ENCODE data around the gene PDE4A. TPM values are rescaled to one million over a fixed set of nuclear protein-coding genes. Genes with fewer than 3 reads are reported as not detected.
A peak's percentile ranks its signal among the peaks of the same experiment; 100 is the strongest.

The PDE4A gene
- total and polyA plus RNA-seq, 2 of the 13 experiments (the other 11 are each of a cell fraction or from before 2014, with no cell fraction given): 1.1 to 4.1 TPM

GRCh38 chr19:10380313-10381102 is 39.8 kb upstream of the PDE4A start, which contains the start of gene TYK2 (continued):
- no peak; the same call in 1 of the 2 replicates for TF ChIP-seq NCOR1 (IDR thresholded peaks at IDR 0.05; ENCODE audit: borderline replicate concordance, low read length)
- TF ChIP-seq ZNF446 (CRISPR knock-in tag; IDR thresholded peaks at IDR 0.05): no peak; the same call in 1 of the 2 replicates
- TF ChIP-seq ZC3H13 (CRISPR knock-in tag; IDR thresholded peaks at IDR 0.05): no peak; the same call in 1 of the 2 replicates
- TF ChIP-seq TEF (CRISPR knock-in tag; IDR thresholded peaks at IDR 0.05): no peak
- peak; percentile 48; the same call in 1 of the 2 replicates for TF ChIP-seq NR2C2 (CRISPR knock-in tag; IDR thresholded peaks at IDR 0.05; ENCODE audit: borderline replicate concordance)
- TF ChIP-seq ZZZ3 (CRISPR knock-in tag; IDR thresholded peaks at IDR 0.05; ENCODE audit: borderline replicate concordance): peak; percentile 78; the same call in 1 of the 2 replicates
- peak; percentile 73 for TF ChIP-seq MYPOP (CRISPR knock-in tag; IDR thresholded peaks at IDR 0.05)
- TF ChIP-seq ZBTB33 (CRISPR knock-in tag; IDR thresholded peaks at IDR 0.05): no peak
- TF ChIP-seq GZF1 (CRISPR knock-in tag; IDR thresholded peaks at IDR 0.05): no peak
- TF ChIP-seq PHF5A (CRISPR knock-in tag; IDR thresholded peaks at IDR 0.05; ENCODE audit: low read depth, unreplicated experiment): no peak
- TF ChIP-seq ZNF33B (CRISPR knock-in tag; IDR thresholded peaks at IDR 0.05): peak; percentile 15; the same call in 1 of the 2 replicates
- no peak; the same call in 1 of the 2 replicates for TF ChIP-seq ZBTB37 (CRISPR knock-in tag; IDR thresholded peaks at IDR 0.05)
- TF ChIP-seq TRIM24 (CRISPR knock-in tag; IDR thresholded peaks at IDR 0.05): no peak
- no peak for TF ChIP-seq KAT2B (IDR thresholded peaks at IDR 0.05; ENCODE audit: borderline replicate concordance, low read depth, low read length)
- TF ChIP-seq TRIM22 (IDR thresholded peaks at IDR 0.05): no peak
- no peak for TF ChIP-seq TP53 (CRISPR knock-in tag; conservative IDR thresholded peaks at IDR 0.05)
- peak; percentile 56; the same call in 1 of the 2 replicates for TF ChIP-seq ZNF253 (CRISPR knock-in tag; IDR thresholded peaks at IDR 0.05; ENCODE audit: borderline replicate concordance)
- 0 out of 2 replicates have a peak, but pooled peaks have one; percentile 62 for TF ChIP-seq ZNF430 (CRISPR knock-in tag; IDR thresholded peaks at IDR 0.05)
- no peak for TF ChIP-seq ZFAT (CRISPR knock-in tag; conservative IDR thresholded peaks at IDR 0.05)
- peak; percentile 95 for TF ChIP-seq MAX (IDR thresholded peaks at IDR 0.05)
- TF ChIP-seq ZNF496 (CRISPR knock-in tag; IDR thresholded peaks at IDR 0.05; ENCODE audit: insufficient replicate concordance): no peak
